Mesendoderm (in vitro differentiated cells): ENCODE results near the gene C3orf18.

ENCODE experiments used
- DNase-seq: peaks from one replicate; pipeline ENCODE4 v3.0.0; 2013
- H2AK5ac ChIP-seq: 2 replicates; pipeline ENCODE4 v1.6.1; 2013; ENCODE audit warnings: low read length, inconsistent platforms
- H2BK120ac ChIP-seq: 2 replicates; pipeline ENCODE4 v1.6.1; 2013; ENCODE audit warnings: low read depth, mild to moderate bottlenecking, low read length, moderate library complexity, mixed read lengths
- H2BK15ac ChIP-seq: replicated peaks from 2 replicates; pipeline ENCODE4 v1.6.1; 2013; ENCODE audit warnings: low read depth, mild to moderate bottlenecking, moderate library complexity
- H2BK5ac ChIP-seq: 2 replicates; pipeline ENCODE4 v1.6.1; 2013; ENCODE audit warnings: low read length, inconsistent platforms
- H3K18ac ChIP-seq: 2 replicates; pipeline ENCODE4 v1.6.1; 2013; ENCODE audit warnings: mild to moderate bottlenecking, low read length, mixed read lengths
- H3K23ac ChIP-seq: one replicate; pipeline ENCODE4 v1.6.1; 2013; ENCODE audit warnings: low read length
- H3K27ac ChIP-seq: 2 replicates; pipeline ENCODE4 v1.5.1; 2013; ENCODE audit warnings: low read depth, mild to moderate bottlenecking, inconsistent platforms, low read length, moderate library complexity
- H3K27me3 ChIP-seq: 2 replicates; pipeline ENCODE4 v1.6.1; 2013; ENCODE audit warnings: low read length, control low read depth, mild to moderate bottlenecking, inconsistent platforms; ENCODE audit not compliant: insufficient read depth, poor library complexity
- H3K36me3 ChIP-seq: 2 replicates; pipeline ENCODE4 v1.6.1; 2013; ENCODE audit warnings: low read length, inconsistent platforms; ENCODE audit not compliant: control insufficient read depth, insufficient read depth
- H3K4ac ChIP-seq: one replicate; pipeline ENCODE4 v1.6.1; 2013; ENCODE audit warnings: low read depth, mild to moderate bottlenecking, low read length, moderate library complexity
- H3K4me1 ChIP-seq: 2 replicates; pipeline ENCODE4 v1.6.1; 2013; ENCODE audit warnings: low read depth, low read length, inconsistent platforms; ENCODE audit not compliant: control insufficient read depth
- H3K4me2 ChIP-seq: 2 replicates; pipeline ENCODE4 v1.6.1; 2013; ENCODE audit warnings: low read length
- H3K4me3 ChIP-seq: 2 replicates; pipeline ENCODE4 v1.5.1; 2013; ENCODE audit warnings: mild to moderate bottlenecking, low read length
- H3K56ac ChIP-seq: one replicate; pipeline ENCODE4 v1.6.1; 2013; ENCODE audit warnings: low read length
- H3K79me1 ChIP-seq: 2 replicates; pipeline ENCODE4 v1.6.1; 2013; ENCODE audit warnings: low read length, inconsistent platforms
- H3K79me2 ChIP-seq: 2 replicates; pipeline ENCODE4 v1.6.1; 2013; ENCODE audit warnings: mild to moderate bottlenecking, low read length; ENCODE audit not compliant: control insufficient read depth, insufficient read depth
- H3K9ac ChIP-seq: 2 replicates; pipeline ENCODE4 v1.6.1; 2013; ENCODE audit warnings: low read length, inconsistent platforms
- H4K5ac ChIP-seq: one replicate; pipeline ENCODE4 v1.6.1; 2013; ENCODE audit warnings: low read length
- H4K8ac ChIP-seq: one replicate; pipeline ENCODE4 v1.6.1; 2013; ENCODE audit warnings: low read depth, mild to moderate bottlenecking, control low read depth, low read length, moderate library complexity
- WGBS: extraction: QIAGEN DNeasy Blood & Tissue Kit; methylation state at CpG from one replicate; pipeline ENCODE4 v1.1.7; 2013; ENCODE audit warnings: low lambda C conversion rate, missing lambda C conversion rate; ENCODE audit not compliant: insufficient coverage; ENCODE audit errors: extremely low coverage; 5-methylcytosine and 5-hydroxymethylcytosine counted together

C3orf18 gene

GRCh38 chr3:50612234-50612882 lies 44.8 kb upstream of the C3orf18 start:
- Histone ChIP-seq H3K56ac (peak overlapping the region; percentile 89), H3K79me2 (no peaks in the 10 kb centered on the region), H3K27me3 (no peaks in the 10 kb centered on the region), H3K4me2 (peak overlapping the region; percentile 79), H4K8ac (no peak overlapping the region), H3K27ac (no peak overlapping the region), H2AK5ac (no peak overlapping the region), H3K4me1 (peaks cover 3% of the 10 kb centered on the region), H3K4me3 (peak overlapping the region; percentile 20), H2BK5ac (no peak overlapping the region), H3K9ac (peak overlapping the region; percentile 75), H3K79me1 (no peaks in the 10 kb centered on the region), H3K23ac (no peak overlapping the region), H3K18ac (no peak overlapping the region), H4K5ac (no peak overlapping the region), H3K36me3 (no peaks in the 10 kb centered on the region), H2BK15ac (no peak overlapping the region), H2BK120ac (no peak overlapping the region), H3K4ac (no peak overlapping the region)
- WGBS: no CpG with 5 or more reads among the region's 29 CpGs
- DNase-seq: no peak

GRCh38 chr3:50611464-50612233 lies 44.1 kb upstream of the C3orf18 start, which contains the start of gene CISH:
Gene CISH, minus strand, starts transcription at chr3:50611774. Its CDS starts 124 bp downstream, at chr3:50611650.
- Histone ChIP-seq H3K4me2 (peak within 1 kb of the TSS; percentile 79), H3K9ac (peak within 1 kb of the TSS; percentile 83), H3K27me3 (no peaks in the 10 kb centered on the region), H4K5ac (no peak within 1 kb of the TSS), H3K4me1 (peaks cover 3% of the 10 kb centered on the region), H3K27ac (peak within 1 kb of the TSS; percentile 65), H3K18ac (peak within 1 kb of the TSS; percentile 40), H3K79me2 (no peaks in the 10 kb centered on the region), H2BK15ac (no peak within 1 kb of the TSS), H3K4me3 (peak within 1 kb of the TSS; percentile 44), H2BK120ac (no peak within 1 kb of the TSS), H3K36me3 (no peaks in the 10 kb centered on the region), H3K79me1 (no peaks in the 10 kb centered on the region), H3K23ac (peak within 1 kb of the TSS; percentile 51), H3K56ac (peak within 1 kb of the TSS; percentile 89), H4K8ac (no peak within 1 kb of the TSS), H2BK5ac (peak within 1 kb of the TSS; percentile 31), H2AK5ac (no peak within 1 kb of the TSS), H3K4ac (peak within 1 kb of the TSS; percentile 58)
- peak; percentile 97 for DNase-seq
- no CpG with 5 or more reads among the region's 75 CpGs for whole genome bisulfite sequencing

- Histone ChIP-seq H3K4me1 (peaks cover 3% of the 10 kb centered on the region), H3K18ac (no peak overlapping the region), H2BK5ac (no peak overlapping the region), H2AK5ac (no peak overlapping the region), H3K4me3 (peak overlapping the region; percentile 44), H3K23ac (peak overlapping the region; percentile 51), H3K27me3 (no peaks in the 10 kb centered on the region), H4K8ac (no peak overlapping the region), H2BK15ac (no peak overlapping the region), H3K36me3 (no peaks in the 10 kb centered on the region), H3K4ac (no peak overlapping the region), H3K79me1 (no peaks in the 10 kb centered on the region), H3K9ac (peak overlapping the region; percentile 83), H3K79me2 (no peaks in the 10 kb centered on the region), H3K27ac (no peak overlapping the region), H2BK120ac (no peak overlapping the region), H4K5ac (no peak overlapping the region), H3K4me2 (peak overlapping the region; percentile 55), H3K56ac (peak overlapping the region; percentile 88)
- no CpG with 5 or more reads among the region's 10 CpGs for WGBS
- no peak for DNase-seq
Observed at GRCh38 chr3:50610992-50611463, 43.5 kb upstream of the C3orf18 start.

- Histone ChIP-seq H2AK5ac (no peak overlapping the region), H3K4me2 (peak overlapping the region; percentile 55), H3K56ac (no peak overlapping the region), H3K27me3 (no peaks in the 10 kb centered on the region), H3K4me1 (peaks cover 3% of the 10 kb centered on the region), H3K23ac (peak overlapping the region; percentile 15), H2BK15ac (no peak overlapping the region), H3K4me3 (no peak overlapping the region), H3K18ac (no peak overlapping the region), H2BK5ac (no peak overlapping the region), H3K9ac (peak overlapping the region; percentile 83), H3K4ac (no peak overlapping the region), H2BK120ac (no peak overlapping the region), H3K27ac (no peak overlapping the region), H3K79me2 (no peaks in the 10 kb centered on the region), H3K79me1 (no peaks in the 10 kb centered on the region), H4K5ac (no peak overlapping the region), H3K36me3 (no peaks in the 10 kb centered on the region), H4K8ac (no peak overlapping the region)
- DNase-seq: no peak
- no CpG with 5 or more reads among the region's 6 CpGs for WGBS
Observed at GRCh38 chr3:50610181-50610971, 42.8 kb upstream of the C3orf18 start.

GRCh38 chr3:50609763-50610085 lies 42.2 kb upstream of the C3orf18 start:
- Histone ChIP-seq H2AK5ac (no peak overlapping the region), H2BK120ac (no peak overlapping the region), H3K27me3 (no peaks in the 10 kb centered on the region), H4K5ac (no peak overlapping the region), H3K4me3 (no peak overlapping the region), H3K36me3 (no peaks in the 10 kb centered on the region), H3K9ac (no peak overlapping the region), H3K23ac (no peak overlapping the region), H3K79me1 (no peaks in the 10 kb centered on the region), H3K4me1 (peaks cover 3% of the 10 kb centered on the region), H3K56ac (no peak overlapping the region), H2BK5ac (no peak overlapping the region), H3K79me2 (no peaks in the 10 kb centered on the region), H3K18ac (no peak overlapping the region), H3K4me2 (no peak overlapping the region), H2BK15ac (no peak overlapping the region), H3K27ac (no peak overlapping the region), H4K8ac (no peak overlapping the region), H3K4ac (no peak overlapping the region)
- no CpG with 5 or more reads among the region's 3 CpGs for WGBS
- DNase-seq: no peak
